GM18511 (cell line): ENCODE results near the gene FBP1.
A peak's percentile ranks its signal among the peaks of the same experiment; 100 is the strongest.
"Not testable (repeated sequence)": the region's sequence is repeated elsewhere in the genome, so short reads cannot be mapped to it uniquely, and the experiment has no call there.

Source experiments
- ATAC-seq: cut with Tn5 transposase; IDR thresholded peaks from one replicate; pipeline ENCODE4 v1.9.1; 2021; ENCODE audit warnings: mild to moderate bottlenecking, moderate library complexity; ENCODE audit not compliant: unreplicated experiment

The FBP1 gene

GRCh38 chr9:94622087-94622800, 17.1 kb downstream of the FBP1 start:
- no peak for ATAC-seq

DNA sequence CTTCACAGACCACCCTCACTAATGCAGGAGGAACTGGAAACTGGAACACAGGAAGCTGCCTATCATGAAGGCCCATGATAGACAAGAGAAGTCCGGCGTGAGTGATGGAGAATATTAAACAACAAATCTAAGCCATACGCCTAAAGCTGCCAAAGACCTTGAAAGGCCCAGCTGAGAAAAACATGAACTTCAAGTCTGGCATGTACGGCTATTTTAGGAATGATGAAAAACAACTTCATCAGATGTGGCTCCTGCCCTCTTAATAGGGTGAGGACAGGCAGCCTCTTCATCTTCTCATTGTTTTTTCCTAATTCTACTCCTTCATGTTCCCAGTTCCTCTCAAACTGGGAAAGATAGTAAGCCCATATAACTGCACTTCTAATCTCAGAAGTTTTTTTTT, 20.3 kb downstream of the FBP1 start:
- ATAC-seq, result no peak

GRCh38 chr9:94613003-94613402, 26.3 kb downstream of the FBP1 start:
- no peak for ATAC-seq

GRCh38 chr9:94612071-94612470, 27.2 kb downstream of the FBP1 start:
- ATAC-seq, result no peak

GRCh38 chr9:94611638-94612068, 27.7 kb downstream of the FBP1 start:
- no peak for ATAC-seq

DNA sequence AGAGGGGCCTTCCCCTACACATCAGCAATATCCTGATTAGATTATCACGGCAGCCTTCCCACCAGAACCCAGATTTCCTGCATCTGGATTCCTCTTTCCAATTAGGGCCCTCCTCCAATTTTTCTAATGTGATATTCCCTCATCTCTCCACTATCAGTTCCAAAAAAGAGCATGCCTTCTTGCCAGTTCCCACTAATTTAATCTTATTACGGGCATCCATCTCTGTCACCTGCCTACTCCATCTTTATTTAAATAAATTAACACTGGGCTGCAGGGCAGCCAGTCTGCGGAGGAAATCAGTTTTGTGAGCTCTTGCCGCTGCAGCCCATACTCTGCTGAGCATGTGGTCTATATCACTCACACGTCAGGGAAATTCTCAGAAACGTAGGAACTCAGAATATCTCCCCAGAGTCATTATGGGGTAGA, 29.1 kb downstream of the FBP1 start:
- ATAC-seq, result no peak

DNA sequence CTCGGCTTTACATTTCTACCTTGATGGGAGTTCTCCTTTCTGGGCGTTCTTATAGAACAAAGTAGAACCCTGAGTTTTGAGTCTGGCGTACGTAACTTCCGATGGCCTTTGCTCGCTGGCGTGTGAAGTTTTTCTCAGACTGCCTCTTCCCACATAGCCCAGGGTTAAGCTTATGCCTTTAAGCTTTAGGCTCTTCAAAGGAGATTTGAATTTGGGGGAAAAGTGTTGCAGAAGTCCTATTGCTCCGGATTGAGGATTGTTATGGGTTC, 32.0 kb downstream of the FBP1 start:
- ATAC-seq, result no peak

DNA sequence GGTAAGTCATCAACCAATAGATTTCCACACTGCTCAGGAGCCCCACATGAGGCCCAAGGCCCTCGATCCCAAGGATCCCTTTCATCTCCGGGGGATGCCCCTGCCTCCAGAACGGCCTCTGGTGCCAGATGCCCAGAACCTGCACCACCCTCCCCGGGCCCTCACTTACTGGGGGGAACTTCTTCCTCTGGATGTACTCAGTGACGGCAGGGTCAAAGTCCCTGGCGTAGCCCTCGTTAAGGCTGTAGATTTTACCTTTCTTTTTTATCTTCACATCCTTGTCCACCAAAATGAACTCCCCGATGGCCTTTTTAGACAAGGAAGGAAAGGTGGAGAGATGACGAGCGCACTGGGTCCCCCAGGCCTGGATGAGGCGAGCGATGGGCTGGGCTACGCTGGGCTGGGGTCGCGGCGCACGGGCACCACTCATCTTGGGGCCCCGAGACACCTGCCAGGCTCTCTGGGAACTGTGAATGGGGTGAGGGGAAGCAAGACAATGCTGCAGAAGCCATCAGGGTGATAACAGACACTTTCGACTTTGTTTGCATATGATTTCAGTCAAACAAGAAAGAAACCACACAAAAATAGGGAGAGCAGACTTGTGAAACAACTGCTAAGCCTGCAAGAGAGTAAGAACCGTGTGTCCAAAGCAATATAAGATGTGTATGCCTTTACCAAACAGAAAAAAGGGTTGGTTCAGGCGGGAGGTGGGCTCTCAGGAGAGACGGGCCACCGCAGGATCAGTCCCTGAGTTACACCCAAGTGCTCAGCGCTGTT, 32.5 kb downstream of the FBP1 start:
- ATAC-seq, result no peak

DNA sequence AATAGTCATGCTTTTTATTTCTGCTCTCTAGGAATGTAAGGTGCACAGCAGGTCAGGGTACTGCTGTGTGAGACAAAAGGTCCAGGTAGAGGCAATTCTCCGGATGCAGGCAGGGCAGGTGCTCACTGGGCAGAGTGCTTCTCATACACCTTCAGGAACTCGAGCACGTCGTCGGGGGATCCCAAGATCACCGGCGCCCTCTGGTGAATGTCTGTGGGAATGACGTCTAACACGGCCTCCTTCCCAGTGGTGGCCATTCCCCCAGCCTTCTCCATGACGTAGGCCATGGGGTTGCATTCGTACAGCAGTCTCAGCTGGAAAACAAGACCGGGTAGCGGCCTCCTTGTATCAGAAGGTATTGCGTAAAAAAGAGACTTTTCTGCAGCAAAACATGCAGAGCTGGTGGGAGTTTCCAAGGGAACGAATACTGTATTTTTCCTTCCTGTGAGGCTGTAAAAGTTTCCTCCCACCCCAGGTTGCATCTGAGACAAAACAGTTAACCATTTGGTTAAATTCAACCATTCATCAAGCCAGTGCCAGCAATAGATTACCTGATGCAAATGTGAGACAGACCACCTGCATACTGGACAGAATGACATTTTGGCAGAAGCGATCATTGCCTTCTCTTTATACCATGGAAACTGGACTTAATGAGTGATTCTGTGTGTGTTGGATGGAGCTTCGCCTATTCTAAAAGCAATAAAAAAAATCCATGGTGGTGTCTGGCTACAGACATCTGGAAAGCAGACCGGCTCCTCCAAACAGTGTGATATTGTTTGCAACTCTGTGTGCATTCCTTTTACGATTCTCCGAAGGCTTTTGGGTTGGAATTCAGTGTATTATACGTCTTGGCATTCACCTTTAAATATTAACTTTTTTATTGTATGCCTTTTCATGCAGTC, 35.8 kb downstream of the FBP1 start:
- ATAC-seq, result peak; percentile 66

- no peak for ATAC-seq
These were observed 36.7 kb downstream of the FBP1 start for GRCh38 chr9:94602666-94603065.

DNA sequence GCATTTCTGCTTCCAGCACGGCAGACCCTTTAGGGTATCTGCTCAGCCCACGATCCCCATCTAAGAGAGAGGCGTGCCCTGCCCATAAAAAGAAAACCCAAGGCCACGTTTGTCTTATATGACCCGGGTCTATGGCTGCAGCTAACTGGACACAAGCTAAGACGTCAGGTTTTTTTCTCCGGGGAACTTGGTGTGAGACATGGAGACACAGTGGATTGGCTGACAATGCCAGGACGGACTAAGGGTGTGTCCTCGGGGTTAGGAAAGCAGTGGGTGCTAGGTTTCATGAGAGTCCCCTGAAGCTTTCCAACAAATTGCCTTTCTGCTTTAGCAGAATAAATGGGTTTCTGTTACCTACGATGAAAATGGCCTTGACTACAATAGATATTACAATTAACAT, 38.6 kb downstream of the FBP1 start:
- no peak for ATAC-seq

- ATAC-seq, result no peak
These were observed 39.1 kb downstream of the FBP1 start for GRCh38 chr9:94600258-94600657.

- ATAC-seq, result no peak
These were observed 40.2 kb downstream of the FBP1 start for GRCh38 chr9:94599102-94599501.

GRCh38 chr9:94593459-94594345, 45.6 kb downstream of the FBP1 start, which contains the start of gene FBP2:
Gene FBP2 (minus strand): TSS chr9:94593824. CDS start chr9:94593726, 98 bp downstream.
- no peak for ATAC-seq

GRCh38 chr9:94592683-94593082, 46.6 kb downstream of the FBP1 start:
- not testable (repeated sequence) for ATAC-seq

GRCh38 chr9:94591876-94592275, 47.4 kb downstream of the FBP1 start:
- no peak for ATAC-seq

DNA sequence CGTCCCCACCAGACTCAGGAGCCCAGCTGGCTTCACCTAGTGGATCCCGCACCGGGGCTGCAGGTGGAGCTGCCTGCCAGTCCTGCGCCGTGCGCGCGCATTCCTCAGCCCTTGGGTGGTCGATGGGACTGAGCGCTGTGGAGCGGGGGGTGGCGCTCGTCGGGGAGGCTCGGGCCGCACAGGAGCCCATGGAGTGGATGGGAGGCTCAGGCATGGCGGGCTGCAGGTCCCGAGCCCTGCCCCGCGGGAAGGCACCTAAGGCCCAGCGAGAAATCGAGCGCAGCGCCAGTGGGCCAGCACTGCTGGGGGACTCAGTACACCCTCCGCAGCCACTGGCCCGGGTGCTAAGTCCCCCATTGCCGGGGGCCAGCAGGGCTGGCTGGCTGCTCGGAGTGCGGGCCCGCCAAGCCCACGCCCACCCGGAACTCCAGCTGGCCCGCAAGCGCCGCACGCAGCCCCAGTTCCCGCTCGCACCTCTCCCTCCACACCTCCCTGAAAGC, 48.2 kb downstream of the FBP1 start:
- ATAC-seq, result not testable (repeated sequence)

DNA sequence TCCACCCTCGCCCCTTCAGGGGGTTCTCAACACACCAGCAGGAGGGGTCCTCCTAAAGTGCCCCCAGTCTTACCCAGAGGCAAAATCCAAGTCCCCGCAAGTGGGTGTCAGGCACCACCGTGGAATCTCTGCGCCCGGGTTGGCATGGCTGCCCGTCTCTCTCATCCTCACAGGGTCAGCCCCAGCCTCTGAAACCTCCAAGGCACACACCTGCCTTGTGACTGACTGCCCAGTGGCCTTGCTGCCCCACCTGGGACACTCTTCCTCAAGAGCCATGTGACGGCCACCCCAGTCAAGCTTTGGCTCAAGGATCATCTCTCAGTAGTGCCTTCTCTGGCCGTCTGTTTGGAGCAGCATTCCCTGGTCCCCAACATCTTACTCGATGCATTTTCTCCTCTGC, 50.6 kb downstream of the FBP1 start:
- no peak for ATAC-seq

- ATAC-seq, result peak; percentile 61
These were observed 52.5 kb downstream of the FBP1 start for GRCh38 chr9:94586814-94587213.

- peak; percentile 81 for ATAC-seq
These were observed 53.0 kb downstream of the FBP1 start for GRCh38 chr9:94586316-94586715.
